IMR-90 (cell line): ENCODE measurements around the gene RPL41.

Experiments used
- BHLHE40 ChIP-seq: fragments of 150-350 bp; IDR thresholded peaks from 2 replicates; pipeline ENCODE4 v1.6.1; 2016; ENCODE audit warnings: mild to moderate bottlenecking, low read depth, low read length
- CEBPB ChIP-seq: IDR thresholded peaks from 2 replicates; pipeline ENCODE4 v1.6.1; 2012; ENCODE audit warnings: low read depth, low read length, improper control_type of control experiment
- CTCF ChIP-seq: conservative IDR thresholded peaks from 2 replicates; pipeline ENCODE4 v1.5.1; 2012; ENCODE audit warnings: mild to moderate bottlenecking, low read depth, low read length, improper control_type of control experiment
- MAFK ChIP-seq: IDR thresholded peaks from 2 replicates; pipeline ENCODE4 v1.6.1; 2012; ENCODE audit warnings: low read depth, low read length, improper control_type of control experiment
- POLR2A ChIP-seq: IDR thresholded peaks from 2 replicates; pipeline ENCODE4 v1.6.1; 2012; ENCODE audit warnings: mild to moderate bottlenecking, low read depth, low read length
- RAD21 ChIP-seq: IDR thresholded peaks from 2 replicates; pipeline ENCODE4 v1.6.1; 2012; ENCODE audit warnings: low read length, improper control_type of control experiment
- RCOR1 ChIP-seq: IDR thresholded peaks from 2 replicates; pipeline ENCODE4 v1.6.1; 2012; ENCODE audit warnings: mild to moderate bottlenecking, low read length, improper control_type of control experiment; ENCODE audit not compliant: insufficient replicate concordance
- RFX5 ChIP-seq: IDR thresholded peaks from 2 replicates; pipeline ENCODE4 v1.8.0; 2012; ENCODE audit warnings: low read depth, mild to moderate bottlenecking, low read length, moderate library complexity
- SMC3 ChIP-seq: fragments of 150-350 bp; IDR thresholded peaks from 2 replicates; pipeline ENCODE4 v1.6.1; 2016; ENCODE audit warnings: low read depth, mild to moderate bottlenecking, antibody characterized with exemption, low read length, moderate library complexity

- peak; percentile 24; the same call in 1 of the 2 replicates for TF ChIP-seq CTCF
- no peak for TF ChIP-seq RAD21
- no peak for TF ChIP-seq RFX5
- TF ChIP-seq RCOR1: no peak
- no peak for TF ChIP-seq CEBPB
- TF ChIP-seq POLR2A: no peak
- TF ChIP-seq SMC3: no peak
- TF ChIP-seq MAFK: no peak
- TF ChIP-seq BHLHE40: no peak
These were observed 31.4 kb upstream of the RPL41 start for GRCh38 chr12:56084958-56085543.
